GM18526 (cell line): Measurements from ENCODE around the gene GPR27.

Source experiments
- POLR2A ChIP-seq: IDR thresholded peaks from 3 replicates; pipeline ENCODE4 v1.6.1; 2011; ENCODE audit not compliant: insufficient read length; ENCODE audit errors: extremely low read depth

Gene GPR27

DNA sequence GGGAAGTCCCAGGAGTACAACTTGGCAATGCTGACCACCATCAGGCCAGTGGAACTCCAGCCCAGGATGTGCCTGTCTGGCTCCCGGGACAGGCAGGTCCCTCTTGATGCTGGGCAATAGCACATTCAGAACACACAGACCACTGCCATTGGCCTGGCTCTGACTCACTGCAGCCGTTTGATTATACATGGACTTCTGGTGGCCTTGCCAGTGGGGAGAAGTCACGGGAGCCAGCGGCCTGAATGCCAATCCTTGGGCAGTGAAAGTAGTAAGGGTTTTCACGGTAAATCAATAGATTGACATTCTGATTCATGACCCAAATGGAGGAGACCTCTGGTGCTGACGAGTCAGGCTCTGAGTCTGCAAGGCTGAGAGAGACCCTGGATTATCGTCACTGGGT lies 43.8 kb downstream of the GPR27 start:
- no peak for TF ChIP-seq POLR2A

- no peak for TF ChIP-seq POLR2A
These were observed 46.4 kb downstream of the GPR27 start for GRCh38 chr3:71800023-71800422.

DNA sequence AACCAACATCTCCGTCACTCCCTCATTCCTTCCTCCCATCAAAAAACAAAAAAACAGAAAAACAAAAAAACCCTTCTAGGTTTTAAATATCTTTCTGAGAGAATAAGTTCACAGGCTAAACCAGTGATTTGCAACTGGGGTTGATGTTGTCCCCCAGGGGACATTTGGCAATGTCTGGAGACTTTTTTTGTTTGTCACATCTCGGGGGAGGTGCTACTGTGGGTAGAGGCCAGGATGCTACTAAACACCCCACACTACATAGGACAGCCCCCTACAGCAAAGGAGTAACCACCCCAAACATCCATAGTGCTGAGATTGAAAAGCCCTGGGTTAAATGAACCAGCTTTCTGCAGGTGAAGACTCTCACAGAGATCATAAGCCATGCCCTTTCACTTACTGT lies 48.3 kb downstream of the GPR27 start:
- no peak for TF ChIP-seq POLR2A

- TF ChIP-seq POLR2A, result no peak
These were observed 49.6 kb downstream of the GPR27 start for GRCh38 chr3:71803248-71803647.

DNA sequence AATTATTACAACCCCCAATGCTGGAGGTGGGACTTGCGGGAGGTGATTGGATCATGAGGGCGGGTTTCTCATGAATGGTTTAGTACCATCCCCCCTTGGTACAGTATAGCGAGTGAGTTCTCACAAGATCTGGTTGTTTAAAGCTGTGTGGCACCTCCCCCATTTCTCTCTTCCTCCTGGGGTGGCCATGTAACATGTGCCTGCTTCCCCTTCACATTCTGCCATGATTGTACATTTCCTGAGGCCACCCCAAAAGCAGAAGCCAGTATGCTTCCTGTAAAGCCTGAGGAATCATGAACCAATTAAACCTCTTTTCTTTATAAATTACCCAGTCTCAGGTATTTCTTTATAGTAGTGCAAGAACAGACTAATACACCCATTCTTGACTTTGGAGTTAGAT lies 51.5 kb downstream of the GPR27 start:
- TF ChIP-seq POLR2A, result no peak

DNA sequence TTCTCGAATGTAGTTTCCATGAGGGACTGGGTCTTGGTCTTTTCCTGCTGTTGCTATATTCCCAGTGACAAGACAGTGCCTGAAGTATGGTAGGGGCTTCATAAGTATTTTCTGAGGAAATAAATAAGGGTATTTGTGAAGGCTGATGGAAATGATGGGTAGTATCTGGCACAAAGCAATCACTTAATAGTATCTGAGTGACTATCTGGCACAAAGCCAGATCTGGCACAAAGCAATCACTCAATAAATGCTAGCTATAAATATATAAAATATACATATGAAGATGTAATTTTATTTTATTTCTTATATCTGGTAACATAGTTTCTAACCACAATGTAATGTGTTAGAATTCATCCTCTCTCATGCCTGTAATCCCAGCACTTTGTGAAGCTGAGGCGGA lies 52.0 kb downstream of the GPR27 start:
- no peak for TF ChIP-seq POLR2A
